HK-2 (cell line): ENCODE results near the gene CDSN.

Source experiments
- DNase-seq: peaks from one replicate; pipeline ENCODE4 v3.0.0-alpha.2; 2018; ENCODE audit not compliant: unreplicated experiment

The CDSN gene

DNA sequence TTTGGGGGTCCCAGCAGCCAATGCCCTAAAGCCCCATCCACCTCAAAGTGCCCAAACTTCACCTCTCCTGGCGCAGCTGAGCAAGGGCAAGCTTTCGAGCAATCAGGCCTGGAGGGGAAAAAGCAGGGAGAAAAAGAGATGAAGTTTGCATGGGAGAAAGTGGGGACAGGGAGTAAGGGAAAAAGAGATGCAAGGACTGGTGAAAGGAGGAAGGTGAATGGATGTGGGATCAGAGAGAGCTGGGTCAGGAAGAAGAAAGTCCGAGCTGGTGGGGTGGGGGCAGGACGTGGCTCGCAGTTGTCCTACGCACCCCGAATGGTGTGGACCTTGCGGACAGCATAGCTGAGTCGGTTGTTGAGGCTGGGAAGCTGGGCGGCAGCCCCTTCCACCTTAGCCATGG lies 25.1 kb upstream of the CDSN start:
- no peak for DNase-seq

DNA sequence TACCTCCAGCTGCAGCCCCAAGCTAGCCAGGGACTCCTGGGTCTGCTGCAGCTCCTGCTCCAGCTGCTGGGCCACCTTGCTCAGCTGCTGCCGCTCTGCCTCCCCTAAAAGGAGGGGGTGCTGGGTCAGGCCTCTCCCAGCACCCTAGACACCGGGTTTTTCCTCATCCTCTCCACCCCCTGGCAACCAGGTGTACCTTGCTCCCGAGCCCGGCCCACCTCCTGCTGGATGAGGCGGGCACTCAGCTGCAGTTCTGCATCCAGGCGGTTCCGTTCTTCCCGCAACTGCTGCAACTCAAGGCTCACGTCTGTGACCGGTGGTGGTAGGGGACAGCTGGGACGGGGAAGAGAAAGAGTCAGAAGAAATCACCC lies 24.7 kb upstream of the CDSN start:
- DNase-seq = no peak

DNA sequence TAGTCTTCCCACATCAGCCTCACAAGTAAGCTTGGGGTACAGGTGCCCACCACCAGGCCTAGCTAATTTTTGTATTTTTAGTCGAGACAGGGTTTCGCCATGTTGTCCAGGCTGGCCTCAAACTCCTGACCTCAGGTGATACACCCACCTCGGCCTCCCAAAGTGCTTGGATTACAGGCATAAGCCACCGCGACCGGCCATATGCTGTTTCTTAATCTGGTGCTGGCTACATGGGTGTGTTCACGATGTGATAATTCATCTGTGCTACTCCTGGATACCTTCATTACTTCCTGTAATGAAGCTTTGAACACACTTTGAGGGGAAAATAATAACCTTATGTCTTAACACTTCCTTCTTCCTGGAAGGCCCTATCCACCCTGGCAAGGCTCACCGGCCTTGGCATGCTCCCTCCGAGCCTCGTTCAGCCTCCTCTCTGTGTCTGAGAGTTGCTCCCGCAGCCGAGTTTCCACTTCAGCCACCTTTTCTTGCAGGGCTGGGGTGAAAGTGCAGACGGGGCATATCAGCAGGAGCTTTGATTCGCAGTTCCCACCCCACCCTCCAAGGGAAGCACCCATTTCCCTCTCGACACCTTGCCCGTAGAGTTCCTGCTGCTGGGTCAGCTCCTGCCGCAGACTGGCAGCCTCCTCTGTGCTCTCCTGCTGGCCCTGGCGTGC lies 24.2 kb upstream of the CDSN start:
- no peak for DNase-seq

DNA sequence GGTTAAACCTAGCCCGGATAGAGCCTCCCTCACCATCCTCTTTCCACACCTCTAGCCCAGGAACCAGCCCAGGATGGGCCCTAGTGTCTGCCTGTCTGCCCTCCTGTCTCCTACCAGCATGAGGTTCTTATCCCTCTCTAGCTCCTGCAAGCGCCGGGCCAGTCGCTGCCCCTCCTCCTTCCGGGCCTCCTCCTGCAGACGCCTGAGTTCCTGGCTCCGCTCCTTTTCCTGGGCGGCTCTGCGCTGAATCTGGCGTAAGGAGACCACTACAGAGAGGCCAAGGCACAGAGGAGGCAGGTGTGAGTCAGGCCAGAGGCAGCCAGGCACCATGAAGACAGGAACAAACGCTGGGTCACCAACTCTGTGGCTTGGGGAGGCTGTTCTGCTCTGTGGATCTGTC lies 22.9 kb upstream of the CDSN start:
- peak; percentile 71 for DNase-seq

DNA sequence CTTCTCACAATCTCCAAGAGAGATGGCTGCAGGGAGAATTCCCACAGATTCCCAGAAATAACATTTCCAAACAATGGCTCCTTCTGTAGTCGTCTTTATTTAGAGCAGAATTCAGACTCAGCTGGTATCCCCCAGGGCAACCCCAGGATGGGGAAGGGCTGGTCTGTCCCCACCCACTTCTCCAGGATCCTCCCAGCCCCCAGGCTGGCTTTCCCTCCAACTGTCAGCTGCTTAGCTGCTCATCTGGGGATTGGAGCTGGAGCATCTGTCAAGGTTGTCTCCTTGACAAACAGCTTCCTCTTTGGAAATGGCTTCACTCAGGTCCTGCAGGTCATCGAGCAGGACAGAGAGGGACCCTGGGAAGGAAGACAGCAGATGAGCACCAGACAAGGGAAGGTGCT lies 22.1 kb upstream of the CDSN start:
- DNase-seq = no peak

GRCh38 chr6:31140643-31141042 lies 20.4 kb upstream of the CDSN start:
- DNase-seq = no peak

- peak; percentile 27 for DNase-seq
Measured at GRCh38 chr6:31139599-31139998, 19.4 kb upstream of the CDSN start.

- DNase-seq = no peak
Measured at GRCh38 chr6:31138982-31139381, 18.7 kb upstream of the CDSN start, which contains the start of gene PSORS1C2. Gene PSORS1C2 (minus strand): TSS chr6:31139066. CDS start chr6:31139026, 40 bp downstream.

DNA sequence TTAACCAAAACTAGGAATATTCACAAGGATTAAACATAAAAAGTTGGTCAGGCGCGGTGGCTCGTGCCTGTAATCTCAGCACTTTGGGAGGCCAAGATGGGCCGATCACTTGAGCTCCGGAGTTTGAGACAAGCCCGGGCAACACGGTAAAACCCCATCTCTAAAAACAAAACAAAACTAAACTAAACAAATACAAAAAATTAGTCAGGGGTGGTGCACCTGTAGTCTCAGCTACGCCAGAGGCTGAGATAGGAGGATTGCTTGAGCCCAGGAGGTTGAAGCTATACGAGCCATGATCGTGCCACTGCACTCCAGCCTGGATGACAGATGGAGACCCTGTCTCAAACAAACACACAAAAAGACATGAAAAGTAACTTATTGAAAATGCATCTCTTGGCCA lies 15.5 kb upstream of the CDSN start:
- no peak for DNase-seq

- no peak for DNase-seq
Measured at GRCh38 chr6:31132806-31133205, 12.6 kb upstream of the CDSN start.

DNA sequence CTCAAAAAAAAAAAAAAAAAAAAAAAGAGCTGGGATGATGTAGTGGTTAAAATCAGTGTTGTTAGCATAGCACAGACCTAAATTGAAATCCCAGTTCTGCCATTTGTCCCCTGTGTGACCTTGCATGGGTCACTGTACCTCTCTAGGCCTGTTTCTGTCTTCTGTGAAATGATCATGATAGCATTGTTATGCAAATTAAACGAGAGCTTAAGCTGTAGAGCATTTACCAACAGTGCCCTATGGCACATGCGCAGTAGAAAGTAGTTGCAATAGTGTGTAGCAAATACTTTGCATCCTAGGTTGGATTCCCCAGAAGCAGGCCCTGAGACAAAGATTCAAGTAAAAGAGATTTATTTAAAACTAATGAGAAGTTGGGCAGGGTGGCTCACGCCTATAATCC lies 11.3 kb upstream of the CDSN start:
- DNase-seq = no peak

DNA sequence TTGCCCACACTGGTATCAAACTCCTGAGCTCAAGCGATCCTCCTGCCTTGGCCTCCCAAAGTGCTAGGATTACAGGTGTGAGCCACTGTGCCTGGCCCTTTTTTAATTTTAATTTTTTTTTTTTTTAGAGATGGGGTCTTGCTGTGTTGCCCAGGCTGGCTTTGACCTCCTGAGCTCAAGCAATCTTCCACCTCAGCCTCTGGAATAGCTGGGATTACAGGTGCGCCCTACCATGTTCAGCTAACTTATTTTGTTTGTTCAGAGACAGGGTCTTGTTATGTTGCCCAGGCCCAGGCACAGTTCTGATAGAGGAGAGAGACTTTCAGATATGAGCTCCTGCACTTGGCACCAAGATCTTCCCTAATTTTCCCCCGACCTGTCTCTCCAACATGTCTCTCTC lies 10.5 kb upstream of the CDSN start:
- DNase-seq = no peak

DNA sequence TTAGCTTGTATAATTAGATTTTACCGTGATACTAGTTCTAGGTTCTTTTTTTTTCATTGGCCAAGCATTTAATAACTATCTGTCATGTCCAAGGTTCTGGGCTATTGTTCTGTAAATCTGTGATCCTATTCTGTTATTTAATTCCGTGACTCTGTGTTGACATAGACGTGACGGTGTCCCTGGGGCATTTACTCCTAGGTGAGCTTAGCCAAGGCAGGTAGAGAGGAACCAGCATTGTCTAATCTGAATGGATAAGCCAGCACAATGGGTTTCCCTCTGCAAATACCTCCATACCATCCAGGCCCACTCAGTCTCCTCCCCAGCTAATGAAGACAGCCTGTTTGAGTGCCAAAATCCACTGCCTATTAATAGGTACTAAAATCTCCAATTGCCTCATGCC lies 8.9 kb upstream of the CDSN start:
- DNase-seq = no peak

DNA sequence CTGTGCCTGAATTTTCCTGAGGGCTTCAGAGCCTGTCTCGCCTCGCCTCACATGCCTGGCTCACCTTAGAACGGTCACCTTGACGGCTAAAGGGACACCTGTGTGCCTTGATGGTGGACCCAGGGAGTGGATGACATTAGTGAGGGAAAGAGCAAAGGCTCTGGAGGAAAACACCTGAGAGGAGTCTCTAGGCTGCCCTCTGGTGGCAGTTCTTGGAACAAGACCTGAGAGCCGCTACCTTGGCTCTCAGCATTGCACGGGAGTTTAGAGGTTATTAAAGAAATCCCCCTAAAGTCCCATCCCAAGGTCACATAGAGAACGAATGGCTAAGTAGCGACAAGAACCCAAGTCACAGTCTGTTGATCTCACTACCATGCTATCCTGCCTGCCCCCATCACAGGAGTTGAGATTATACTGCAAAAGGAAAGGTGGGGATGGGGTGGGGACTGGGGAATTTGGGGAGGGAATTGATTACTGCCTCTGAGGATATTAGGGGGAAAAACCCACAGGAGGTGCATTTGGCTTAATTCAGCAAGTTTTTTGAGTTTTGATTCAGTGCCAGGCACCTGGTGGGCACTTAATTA lies 7.9 kb upstream of the CDSN start:
- peak; percentile 69 for DNase-seq

GRCh38 chr6:31126396-31127175 lies 6.3 kb upstream of the CDSN start:
- no peak for DNase-seq

- DNase-seq = no peak
Measured at GRCh38 chr6:31125586-31126363, 5.5 kb upstream of the CDSN start.

GRCh38 chr6:31125162-31125561 lies 4.9 kb upstream of the CDSN start:
- DNase-seq = peak; percentile 56

DNA sequence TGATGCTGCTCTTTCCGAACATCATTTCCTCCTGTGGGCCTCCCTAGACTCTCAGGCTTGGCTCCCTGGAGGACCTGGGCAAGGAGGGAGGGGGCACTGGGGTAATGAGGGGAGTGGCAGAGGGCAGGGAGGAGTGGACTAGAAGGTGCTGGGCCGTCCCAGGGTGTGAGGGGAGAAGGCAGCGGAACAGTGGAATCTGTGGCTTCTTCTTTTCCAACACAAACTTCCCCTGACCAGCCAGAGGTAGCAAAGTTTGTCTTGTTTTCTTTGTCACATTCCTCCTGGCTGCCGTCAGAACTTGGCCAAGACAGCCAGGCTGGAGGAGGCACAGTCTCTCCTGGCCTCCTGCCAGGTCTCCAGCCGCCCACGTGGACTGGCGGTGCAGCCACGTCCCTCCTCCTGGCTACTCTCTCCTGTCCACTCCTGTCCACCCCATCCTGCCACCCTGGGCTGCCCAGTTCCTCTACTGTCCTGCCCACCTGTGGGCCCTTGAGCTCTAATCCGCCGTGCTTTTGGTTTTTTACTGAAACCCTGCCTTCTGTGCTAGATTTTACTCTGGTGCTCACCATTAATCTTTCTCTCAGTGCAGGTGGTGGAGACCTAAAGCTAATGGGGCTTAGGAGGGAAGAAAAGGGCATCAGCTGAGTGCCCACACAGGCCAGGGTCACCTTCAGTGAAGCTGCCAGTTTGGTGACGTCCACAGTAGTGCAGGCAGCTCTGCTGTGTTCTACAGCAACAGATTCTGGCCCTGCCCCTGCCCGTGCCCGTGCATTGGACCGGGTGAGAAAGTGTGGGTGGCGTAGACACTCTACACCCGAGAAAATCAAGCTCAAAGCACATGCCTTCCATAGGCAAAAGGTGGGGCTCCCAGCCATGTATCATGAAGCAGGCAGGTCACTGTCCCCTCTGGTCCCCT lies 2.8 kb upstream of the CDSN start:
- no peak for DNase-seq

DNA sequence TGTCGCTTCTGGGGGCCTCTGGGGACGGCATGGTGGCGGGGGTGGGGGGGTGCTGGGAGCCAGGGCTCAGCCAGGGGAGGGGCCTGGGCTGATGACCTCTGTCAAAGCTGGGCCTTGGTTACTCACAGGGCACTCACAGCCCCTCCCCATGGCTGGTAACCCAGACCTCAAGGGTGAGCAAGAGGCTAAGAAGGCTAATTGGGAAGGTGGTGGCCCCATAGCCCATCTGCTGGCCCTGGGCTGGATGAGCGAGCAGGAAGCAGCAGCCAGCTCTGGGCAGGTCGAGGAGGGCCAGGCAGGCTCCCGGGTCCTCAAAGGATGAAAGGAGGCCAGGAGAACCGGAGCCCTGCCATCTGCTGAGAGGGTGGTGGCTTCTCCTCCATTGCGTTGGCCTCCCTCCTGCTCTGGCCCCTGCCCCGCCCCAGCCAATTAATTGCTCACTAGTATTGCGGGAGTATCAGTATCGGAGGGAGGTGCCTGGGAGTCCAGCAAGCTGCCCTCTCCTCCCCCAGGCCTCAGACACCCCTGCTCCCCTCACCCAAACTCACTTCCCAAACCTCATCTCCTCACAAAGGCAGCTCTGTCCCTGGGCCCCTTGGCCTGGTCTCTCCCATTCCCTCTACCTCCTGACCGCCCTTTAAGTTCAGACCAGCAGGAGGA lies 1.0 kb upstream of the CDSN start:
- no peak for DNase-seq

DNA sequence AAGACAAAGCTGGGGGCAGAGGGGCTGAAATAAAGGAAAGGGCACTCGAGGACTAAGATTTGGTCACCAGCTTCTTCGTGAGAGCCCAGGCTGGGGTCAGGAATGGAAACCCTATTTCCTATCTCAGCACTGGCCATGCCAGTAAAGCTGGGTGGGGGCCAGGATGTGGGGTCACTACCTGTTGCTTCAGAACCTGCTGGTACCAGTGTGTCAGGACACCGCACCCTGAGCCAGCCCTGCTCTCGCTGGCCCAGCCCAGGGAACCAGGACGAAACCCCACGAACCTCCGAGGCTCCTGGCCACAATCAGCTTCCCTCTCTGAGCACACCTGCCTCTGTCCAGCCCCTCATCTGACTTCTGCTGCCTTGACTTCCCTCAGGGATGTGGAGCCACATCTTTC lies 2.1 kb downstream of the CDSN start:
- no peak for DNase-seq
